H1 (cell line): ENCODE measurements around the gene MYO5A. TPM values are rescaled to one million over a fixed set of nuclear protein-coding genes. Genes with fewer than 3 reads are reported as not detected.

ENCODE experiments used
- CTCF ChIA-PET: fragments of 300-600 bp; sonication (Branson Sonifier 250); formaldehyde crosslinking; loops from one replicate; lab custom pipeline; 2021; ENCODE audit not compliant: partially characterized antibody; lab: Charles Lee
- POLR2A ChIA-PET: fragments of 300-600 bp; sonication (Branson Sonifier 250); formaldehyde crosslinking; loops from one replicate; lab custom pipeline; 2021; ENCODE audit warnings: inconsistent platforms; ENCODE audit not compliant: partially characterized antibody; lab: Charles Lee
- DNase-seq, 2 experiments: peaks; one replicate each; pipeline versions ENCODE4 v3.0.0 to v3.0.0-alpha.2; 2010 to 2022; ENCODE audit warnings: low spot score in 2 of 2, low read depth in 1 of 2, mixed read lengths in 1 of 2
- FAIRE-seq: peaks from 2 replicates; lab custom pipeline; 2011; peaks lifted over from hg19 to GRCh38; lab: Jason Lieb, UNC
- H2AFZ ChIP-seq: 2 replicates; pipeline ENCODE4 v1.8.1; 2012; ENCODE audit warnings: low read length, inconsistent platforms
- H2AK5ac ChIP-seq: 2 replicates; pipeline ENCODE4 v1.6.1; 2013; ENCODE audit warnings: low read depth, low read length
- H2BK120ac ChIP-seq: replicated peaks from 2 replicates; pipeline ENCODE3; 2013; ENCODE audit warnings: low read depth, low read length, inconsistent platforms
- H2BK12ac ChIP-seq: 2 replicates; pipeline ENCODE4 v1.6.1; 2013; ENCODE audit warnings: low read depth, low read length
- H2BK15ac ChIP-seq: 2 replicates; pipeline ENCODE4 v1.6.1; 2013; ENCODE audit warnings: low read length
- H2BK20ac ChIP-seq: 2 replicates; pipeline ENCODE4 v1.6.1; 2013; ENCODE audit warnings: low read length
- H2BK5ac ChIP-seq: 2 replicates; pipeline ENCODE4 v1.6.1; 2013; ENCODE audit warnings: low read depth, low read length
- H3K14ac ChIP-seq: 2 replicates; pipeline ENCODE4 v1.6.1; 2013; ENCODE audit warnings: inconsistent platforms; ENCODE audit not compliant: insufficient read length
- H3K18ac ChIP-seq: 2 replicates; pipeline ENCODE4 v1.6.1; 2013; ENCODE audit warnings: low read length; ENCODE audit errors: extremely low read depth
- H3K23ac ChIP-seq: 2 replicates; pipeline ENCODE4 v1.6.1; 2013; ENCODE audit warnings: inconsistent platforms; ENCODE audit not compliant: insufficient read length
- H3K23me2 ChIP-seq: 2 replicates; pipeline ENCODE4 v1.6.1; 2013; ENCODE audit warnings: low read depth, low read length
- H3K27ac ChIP-seq: 2 replicates; pipeline ENCODE4 v1.6.1; 2011; ENCODE audit warnings: low read depth, low read length, inconsistent platforms
- H3K27me3 ChIP-seq, 4 experiments: replicated peaks in 1 of 4; 1 replicate in 1 of 4; 2 replicates in 3 of 4; pipeline versions ENCODE4 v1.6.1 to v1.8.1; 2011 to 2013; ENCODE audit warnings: low read length in 3 of 4, mild to moderate bottlenecking in 3 of 4, inconsistent platforms in 2 of 4, mixed read lengths in 2 of 4, moderate library complexity in 1 of 4; ENCODE audit not compliant: control insufficient read depth in 3 of 4, insufficient read depth in 3 of 4; ENCODE audit errors: extremely low read depth in 1 of 4
- H3K36me3 ChIP-seq, 4 experiments: 2 replicates each; pipeline versions ENCODE4 v1.6.1 to v1.8.1; 2011 to 2013; ENCODE audit warnings: mild to moderate bottlenecking in 4 of 4, low read length in 3 of 4, moderate library complexity in 2 of 4, control low read depth in 1 of 4, inconsistent platforms in 1 of 4; ENCODE audit not compliant: insufficient read depth in 4 of 4, control insufficient read depth in 2 of 4
- H3K4ac ChIP-seq: replicated peaks from 2 replicates; pipeline ENCODE3; 2013; ENCODE audit warnings: low read length, low read depth, mixed read lengths, inconsistent platforms; ENCODE audit not compliant: insufficient read length
- H3K4me1 ChIP-seq, 4 experiments: replicated peaks in 1 of 4; 1 replicate in 1 of 4; 2 replicates in 3 of 4; pipeline versions ENCODE4 v1.6.1 to v1.8.1; 2011 to 2013; ENCODE audit warnings: low read length in 3 of 4, inconsistent platforms in 2 of 4, mixed read lengths in 1 of 4; ENCODE audit not compliant: insufficient read depth in 4 of 4, control insufficient read depth in 3 of 4
- H3K4me2 ChIP-seq, 2 experiments: 2 replicates each; pipeline versions ENCODE4 v1.6.1 to v1.8.1; 2011 to 2013; ENCODE audit warnings: low read depth in 2 of 2, low read length in 2 of 2, control low read depth in 1 of 2, inconsistent platforms in 1 of 2, mild to moderate bottlenecking in 1 of 2; ENCODE audit not compliant: insufficient read depth in 1 of 2
- H3K4me3 ChIP-seq, 4 experiments: fragments of 200-600, 300-600 bp in 1 of 4; sonication (generic), shearing (Covaris generic), sonication (Bioruptor Twin) in 1 of 4; 2 replicates each; pipeline versions ENCODE4 v1.5.1 to v1.8.1; 2011 to 2016; ENCODE audit warnings: low read length in 4 of 4, low read depth in 3 of 4, control low read depth in 2 of 4, inconsistent platforms in 2 of 4, mild to moderate bottlenecking in 2 of 4, mixed read lengths in 1 of 4, moderate library complexity in 1 of 4; ENCODE audit not compliant: insufficient read depth in 2 of 4; ENCODE audit errors: extremely low read depth in 1 of 4
- H3K56ac ChIP-seq: replicated peaks from 2 replicates; pipeline ENCODE3; 2013; ENCODE audit warnings: low read depth, mild to moderate bottlenecking, mixed read lengths, low read length, inconsistent platforms; ENCODE audit not compliant: insufficient read length
- H3K79me1 ChIP-seq: 2 replicates; pipeline ENCODE4 v1.6.1; 2013; ENCODE audit warnings: low read depth, low read length, control low read depth
- H3K79me2 ChIP-seq, 2 experiments: 2 replicates each; pipeline versions ENCODE4 v1.6.1 to v1.8.1; 2012 to 2013; ENCODE audit warnings: low read length in 2 of 2, mild to moderate bottlenecking in 2 of 2, inconsistent platforms in 1 of 2; ENCODE audit not compliant: insufficient read depth in 2 of 2, control insufficient read depth in 1 of 2
- H3K9ac ChIP-seq, 4 experiments: replicated peaks in 1 of 4; 1 replicate in 1 of 4; 2 replicates in 3 of 4; pipeline versions ENCODE4 v1.6.1 to v1.8.1; 2011 to 2013; ENCODE audit warnings: low read depth in 3 of 4, low read length in 3 of 4, control low read depth in 2 of 4, mild to moderate bottlenecking in 2 of 4, moderate library complexity in 2 of 4, inconsistent platforms in 1 of 4; ENCODE audit errors: extremely low read depth in 1 of 4
- H3K9me3 ChIP-seq, 2 experiments: 2 replicates each; pipeline versions ENCODE4 v1.6.1 to v1.8.1; 2012 to 2013; ENCODE audit warnings: mild to moderate bottlenecking in 2 of 2, moderate library complexity in 2 of 2, control low read depth in 1 of 2, inconsistent platforms in 1 of 2, low read depth in 1 of 2, low read length in 1 of 2, mixed read lengths in 1 of 2; ENCODE audit not compliant: insufficient read depth in 2 of 2
- H4K20me1 ChIP-seq, 2 experiments: replicated peaks in 1 of 2; 2 replicates each; pipeline versions ENCODE3 to v1.8.1; 2011 to 2013; ENCODE audit warnings: inconsistent platforms in 2 of 2, low read length in 2 of 2, mild to moderate bottlenecking in 1 of 2; ENCODE audit not compliant: insufficient read depth in 2 of 2, control insufficient read depth in 1 of 2
- H4K5ac ChIP-seq: 2 replicates; pipeline ENCODE4 v1.6.1; 2013; ENCODE audit warnings: low read length, low read depth, mixed read lengths, inconsistent platforms; ENCODE audit not compliant: insufficient read length
- H4K8ac ChIP-seq: 2 replicates; pipeline ENCODE4 v1.8.0; 2013; ENCODE audit warnings: mild to moderate bottlenecking, moderate library complexity, low read length, inconsistent platforms; ENCODE audit not compliant: insufficient read depth; ENCODE audit errors: extremely low read depth
- H4K91ac ChIP-seq: replicated peaks from 2 replicates; pipeline ENCODE3; 2013; ENCODE audit warnings: low read length, mixed read lengths, inconsistent platforms; ENCODE audit not compliant: insufficient read length
- BACH1 ChIP-seq: IDR thresholded peaks from 2 replicates; pipeline ENCODE4 v1.6.1; 2012; ENCODE audit warnings: low read length, improper control_type of control experiment
- SAP30 ChIP-seq: fragments of 300-600 bp; sonication (generic); IDR thresholded peaks from 2 replicates; pipeline ENCODE4 v1.7.1; 2012; ENCODE audit warnings: low read length, moderate library complexity, mild to moderate bottlenecking, inconsistent platforms; ENCODE audit not compliant: insufficient read depth, insufficient replicate concordance
- SRF ChIP-seq: IDR thresholded peaks from 2 replicates; pipeline ENCODE4 v1.6.1; 2011; ENCODE audit warnings: mild to moderate bottlenecking, low read depth, low read length, moderate library complexity
- polyA plus RNA-seq, 7 experiments: library from polyadenylated mRNA; depleted of rRNA in 3 of 7; stranded (reverse) in 5 of 7; unstranded in 2 of 7; fragments of >200 nt in 5 of 7; fragments of 200-250 nt in 2 of 7; gene quantifications; 1 replicate in 5 of 7; 2 replicates in 1 of 7; 4 replicates in 1 of 7; pipeline versions ENCODE4 v1.2.1 to v1.2.3, GENCODE V29; 2011 to 2013; ENCODE audit warnings: missing spikeins in 2 of 7, mixed read lengths in 2 of 7
- total RNA-seq: library from RNA; stranded (reverse); fragmentation: NEBNext Ultra II Directional; extraction: Animal tissue kit (Norgen Biotek cat#: 25700); gene quantifications from 2 replicates; pipeline ENCODE4 v1.2.1, GENCODE V29; 2021

Gene MYO5A
- total and polyA plus RNA-seq, 2 of the 8 experiments (the other 6 are each of a cell fraction or from before 2014, with no cell fraction given): 11.4 to 24.7 TPM

GRCh38 chr15:52557274-52557641 lies 28.6 kb upstream of the MYO5A start:
- Histone ChIP-seq H2BK120ac (no peak overlapping the region), H3K4me1 (peaks cover 0 to 7% (median 0%) of the 10 kb centered on the region in 4 experiments; a peak in 2 of 7 replicates), H3K23ac (no peak overlapping the region), H2AK5ac (no peak overlapping the region), H3K27me3 (no peaks in the 10 kb centered on the region), H3K4me2 (no peak overlapping the region), H3K27ac (no peak overlapping the region), H3K9ac (no peak overlapping the region), H4K91ac (no peak overlapping the region), H2AFZ (no peak overlapping the region), H3K4me3 (no peak overlapping the region), H3K23me2 (no peaks in the 10 kb centered on the region), H4K8ac (no peak overlapping the region), H4K5ac (no peak overlapping the region), H3K4ac (no peak overlapping the region), H3K18ac (no peak overlapping the region), H3K79me2 (peaks cover 19 to 91% of the 10 kb centered on the region in 2 experiments), H2BK15ac (no peak overlapping the region), H3K56ac (no peak overlapping the region), H3K79me1 (peaks cover 3% of the 10 kb centered on the region; the same call in 1 of the 2 replicates), H3K9me3 (no peaks in the 10 kb centered on the region), H3K36me3 (peaks cover 0 to 44% (median 12%) of the 10 kb centered on the region in 4 experiments; a peak in 6 of 8 replicates), H2BK5ac (no peak overlapping the region), H2BK12ac (no peak overlapping the region), H3K14ac (no peak overlapping the region)
- DNase-seq: no peak
- POLR2A ChIA-PET: interaction anchor here (4.0 kb wide), 1 partner anchor 12 kb away, joined by 12 read pairs; the partner anchor contains the start of gene ARPP19
- CTCF ChIA-PET: interaction anchor here (2.4 kb wide), 1 partner anchor 11 kb away, joined by 5 read pairs; no protein-coding TSS in a partner anchor
- TF ChIP-seq SAP30 (no peak), BACH1 (no peak), SRF (no peak)
- TF ChIP-seq, all 59 proteins: peak for 0
- Histone ChIP-seq H2BK20ac (no peak overlapping the region), H4K20me1 (peaks cover 13 to 16% of the 10 kb centered on the region in 2 experiments)
- FAIRE-seq: no peak
